Activated B cell treated with CpG ODN at 0.5 μM for 24 hours (primary cell): ENCODE results near the gene MIA3. TPM values are rescaled to one million over a fixed set of nuclear protein-coding genes. Genes with fewer than 3 reads are reported as not detected.

Experiments used
- ATAC-seq: fragments of 200-7000 bp; cut with Tn5 transposase; one replicate; pipeline ENCODE4 v1.10.0; 2021; ENCODE audit warnings: low read depth, mild to moderate bottlenecking, moderate library complexity
- CTCF ChIA-PET: fragments of 350-600 bp; sonication (Branson Sonifier 250); formaldehyde crosslinking; loops from one replicate; lab custom pipeline; 2021; ENCODE audit warnings: antibody characterized with exemption; lab: Charles Lee
- POLR2A ChIA-PET: fragments of 350-600 bp; sonication (Branson Sonifier 250); formaldehyde crosslinking; loops from one replicate; lab custom pipeline; 2021; ENCODE audit warnings: antibody characterized with exemption; lab: Charles Lee
- DNase-seq: peaks from one replicate; pipeline ENCODE4 v3.0.0; 2022
- H3K27ac Mint-ChIP-seq: one replicate; pipeline ENCODE4 v1.8.0; 2020; ENCODE audit warnings: mixed read lengths
- H3K27me3 Mint-ChIP-seq: one replicate; pipeline ENCODE4 v1.8.0; 2021; ENCODE audit warnings: mixed read lengths
- H3K36me3 Mint-ChIP-seq: one replicate; pipeline ENCODE4 v1.8.0; 2021; ENCODE audit warnings: low read depth, mixed read lengths
- H3K4me1 Mint-ChIP-seq: one replicate; pipeline ENCODE4 v1.8.0; 2021; ENCODE audit warnings: mixed read lengths
- H3K4me3 Mint-ChIP-seq: one replicate; pipeline ENCODE4 v1.8.0; 2020; ENCODE audit warnings: mild to moderate bottlenecking, mixed read lengths
- H3K9me3 Mint-ChIP-seq: one replicate; pipeline ENCODE4 v1.8.0; 2020; ENCODE audit warnings: mixed read lengths
- CTCF ChIP-seq: fragments of 200-600 bp; IDR thresholded peaks from one replicate; pipeline ENCODE4 v1.8.0; 2022; ENCODE audit warnings: antibody characterized with exemption, mild to moderate bottlenecking
- intact Hi-C: fragments of 100-400 bp; cut with micrococcal nuclease; formaldehyde crosslinking; loops from one replicate; pipeline ENCODE4 v1.15.1; 2024
- total RNA-seq: library from RNA; stranded (reverse); gene quantifications from 2 replicates; pipeline ENCODE4 v1.2.3, GENCODE V29; 2022

MIA3 gene
- total RNA-seq, 1 donor from 2014 or later: 83.1 TPM

GRCh38 chr1:222583079-222583478 lies 34.8 kb upstream of the MIA3 start:
- H3K36me3 Mint-ChIP-seq: peaks cover 62% of the 10 kb centered on the region
- peak overlapping the region; percentile 93 for H3K27ac Mint-ChIP-seq

GRCh38 chr1:222586842-222587241 lies 31.1 kb upstream of the MIA3 start:
- ChIA-PET CTCF (no interaction called here), POLR2A (no interaction called here)
- Mint-ChIP-seq H3K36me3 (peaks cover 51% of the 10 kb centered on the region), H3K27ac (peak overlapping the region; percentile 36), H3K4me1 (peaks cover 85% of the 10 kb centered on the region), H3K9me3 (no peaks in the 10 kb centered on the region), H3K4me3 (peak overlapping the region; percentile 24), H3K27me3 (no peaks in the 10 kb centered on the region)
- TF ChIP-seq CTCF: no peak
- DNase-seq: no peak
- intact Hi-C loops: loop anchor here (2.0 kb wide), 1 partner anchor 14 kb away; no protein-coding TSS in a partner anchor
- no peak for ATAC-seq

More at GRCh38 chr1:222583079-222583478, 34.8 kb upstream of the MIA3 start:
- no peak for TF ChIP-seq CTCF
- intact Hi-C loops: loop anchor here (1.0 kb wide), 1 partner anchor 51 kb away; no protein-coding TSS in a partner anchor
- POLR2A ChIA-PET: no interaction called here
- ATAC-seq (peak; percentile 77), DNase-seq (no peak)
- H3K4me1 Mint-ChIP-seq: peaks cover 74% of the 10 kb centered on the region
- CTCF ChIA-PET: no interaction called here
- peak overlapping the region; percentile 81 for H3K4me3 Mint-ChIP-seq
- no peaks in the 10 kb centered on the region for H3K9me3 Mint-ChIP-seq
- no peaks in the 10 kb centered on the region for H3K27me3 Mint-ChIP-seq

- Mint-ChIP-seq H3K27me3 (no peaks in the 10 kb centered on the region), H3K36me3 (peaks cover 44% of the 10 kb centered on the region), H3K27ac (peak overlapping the region; percentile 21), H3K9me3 (no peaks in the 10 kb centered on the region), H3K4me1 (peaks cover 72% of the 10 kb centered on the region), H3K4me3 (peak overlapping the region; percentile 99)
- ATAC-seq (no peak), DNase-seq (no peak)
- no peak for TF ChIP-seq CTCF
- ChIA-PET CTCF (no interaction called here), POLR2A (no interaction called here)
- intact Hi-C loops: no loop called here
Measured at GRCh38 chr1:222588135-222588534, 29.8 kb upstream of the MIA3 start.

- Mint-ChIP-seq H3K27ac (peak within 1 kb of the TSS; percentile 99), H3K36me3 (peaks cover 38% of the 10 kb centered on the region), H3K4me3 (peak within 1 kb of the TSS; percentile 99), H3K4me1 (peaks cover 57% of the 10 kb centered on the region), H3K9me3 (no peaks in the 10 kb centered on the region), H3K27me3 (no peaks in the 10 kb centered on the region)
- intact Hi-C loops: loop anchor here (1.0 kb wide), 4 partner anchors 28 to 124 kb away; no protein-coding TSS in a partner anchor
- ATAC-seq (peak; percentile 98), DNase-seq (peak; percentile 67)
- TF ChIP-seq CTCF: no peak
- POLR2A ChIA-PET: interaction anchor here (0.5 to 2.3 kb wide), 10 partner anchors 9 to 252 kb away, joined by 3 to 25 read pairs (median 5); partner anchors contain the start of genes FAM177B and MIA3
- CTCF ChIA-PET: interaction anchor here (1.2 to 2.2 kb wide), 2 partner anchors 9 to 45 kb away, joined by 3 to 9 read pairs; no protein-coding TSS in a partner anchor
Measured at GRCh38 chr1:222589462-222590302, 28.2 kb upstream of the MIA3 start, which contains the start of gene TAF1A. TAF1A (minus strand) TSS chr1:222589933.

GRCh38 chr1:222592171-222592570 lies 25.7 kb upstream of the MIA3 start:
- ChIA-PET POLR2A (interaction anchor here (1.3 kb wide), 1 partner anchor 52 kb away, joined by 4 read pairs; no protein-coding TSS in a partner anchor), CTCF (no interaction called here)
- Mint-ChIP-seq H3K27ac (no peak overlapping the region), H3K9me3 (no peaks in the 10 kb centered on the region), H3K4me1 (peaks cover 34% of the 10 kb centered on the region), H3K4me3 (no peak overlapping the region), H3K36me3 (peaks cover 18% of the 10 kb centered on the region), H3K27me3 (no peaks in the 10 kb centered on the region)
- TF ChIP-seq CTCF: no peak
- ATAC-seq: no peak
- intact Hi-C loops: no loop called here
- DNase-seq: no peak
